K562 (cell line): ENCODE results near the gene MLLT3.

Experiments used
- CTCF ChIP-seq, 3 experiments: IDR thresholded peaks in 2 of 3; conservative IDR thresholded peaks in 1 of 3; 2 replicates each; pipeline ENCODE4 v1.5.1; 2011 to 2012; ENCODE audit warnings: low read length in 3 of 3, mild to moderate bottlenecking in 3 of 3, control low read depth in 2 of 3, improper control_type of control experiment in 1 of 3, inconsistent platforms in 1 of 3, low read depth in 1 of 3, mixed read lengths in 1 of 3, moderate library complexity in 1 of 3; ENCODE audit not compliant: insufficient read depth in 2 of 3
- EP300 ChIP-seq: IDR thresholded peaks from 2 replicates; pipeline ENCODE4 v1.6.1; 2012; ENCODE audit warnings: low read length, improper control_type of control experiment
- GABPB1 ChIP-seq: sonication (generic); formaldehyde crosslinking; IDR thresholded peaks from 2 replicates; pipeline ENCODE4 v1.8.0; 2022; ENCODE audit warnings: mild to moderate bottlenecking, missing genetic modification reagents
- GATAD2A ChIP-seq: fragments of 450-650 bp; IDR thresholded peaks from 2 replicates; pipeline ENCODE4 v1.6.1; 2017
- KAT2B ChIP-seq: IDR thresholded peaks from one replicate; pipeline ENCODE4 v1.6.1; 2012; ENCODE audit warnings: low read depth, mild to moderate bottlenecking, control low read depth, inconsistent platforms, low read length, moderate library complexity
- POLR2A ChIP-seq: fragments of 450-650 bp; conservative IDR thresholded peaks from 2 replicates; pipeline ENCODE4 v1.6.1; 2016
- ZFPM2 ChIP-seq: fragments of 250-450 bp; sonication (Bioruptor Pico); IDR thresholded peaks from 2 replicates; pipeline ENCODE4 v1.5.1; 2022; ENCODE audit warnings: mild to moderate bottlenecking
- ZFX ChIP-seq: sonication (generic); formaldehyde crosslinking; IDR thresholded peaks from 2 replicates; pipeline ENCODE4 v1.8.0; 2022; ENCODE audit warnings: mild to moderate bottlenecking, missing genetic modification reagents, moderate library complexity
- ZNF3 ChIP-seq: fragments of 250-450 bp; sonication (Bioruptor Pico); IDR thresholded peaks from 2 replicates; pipeline ENCODE4 v1.5.0; 2021; ENCODE audit warnings: mild to moderate bottlenecking, moderate library complexity
- TF ChIP-seq, protein P1 (sequence below): fragments of 250-450 bp; sonication (Bioruptor Pico); IDR thresholded peaks from 2 replicates; pipeline ENCODE4 v1.6.1; 2021; ENCODE audit warnings: mild to moderate bottlenecking

GRCh38 chr9:20309124-20309523 lies 313.2 kb downstream of the MLLT3 start:
- TF ChIP-seq POLR2A (no peak), KAT2B (no peak), ZNF3 (CRISPR knock-in tag) (no peak), GATAD2A (no peak), EP300 (no peak), ZFPM2 (CRISPR knock-in tag) (no peak), ZFX (no peak), CTCF (IDR thresholded peaks at IDR 0.05 in 2 of 3, conservative IDR thresholded peaks at IDR 0.05 in 1 of 3; ENCODE audit: insufficient read depth in 2 of 3, low read depth in 1 of 3, low read length in 3 of 3) (no peak), GABPB1 (no peak)
- TF ChIP-seq, protein P1, sequence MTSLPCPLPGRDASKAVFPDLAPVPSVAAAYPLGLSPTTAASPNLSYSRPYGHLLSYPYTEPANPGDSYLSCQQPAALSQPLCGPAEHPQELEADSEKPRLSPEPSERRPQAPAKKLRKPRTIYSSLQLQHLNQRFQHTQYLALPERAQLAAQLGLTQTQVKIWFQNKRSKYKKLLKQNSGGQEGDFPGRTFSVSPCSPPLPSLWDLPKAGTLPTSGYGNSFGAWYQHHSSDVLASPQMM (CRISPR knock-in tag): no peak
